Measurements from ENCODE around the gene DACT2.

Gene DACT2

DNA sequence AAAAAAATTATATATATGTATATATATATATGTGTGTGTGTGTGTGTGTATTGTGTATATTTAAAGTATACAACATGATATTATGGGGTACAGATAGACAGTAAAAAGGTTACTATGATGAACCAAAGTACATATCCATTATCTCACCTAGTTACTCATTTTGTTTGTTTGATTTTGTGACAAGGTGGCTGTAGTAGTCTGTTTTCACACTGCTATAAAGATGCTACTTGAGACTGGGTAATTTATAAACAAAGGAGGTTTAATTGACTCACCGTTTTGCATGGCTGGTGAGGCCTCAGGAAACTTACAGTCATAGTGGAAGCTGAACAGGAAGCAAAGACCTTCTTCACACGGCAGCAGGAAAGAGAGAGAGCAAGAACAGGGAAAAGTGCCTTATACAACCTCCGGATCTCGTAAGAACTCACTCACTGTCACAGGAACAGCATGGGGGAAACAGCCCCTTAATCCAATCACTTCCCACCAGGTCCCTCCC lies 30.2 kb upstream of the DACT2 start:
- no peak for DNase-seq

DNA sequence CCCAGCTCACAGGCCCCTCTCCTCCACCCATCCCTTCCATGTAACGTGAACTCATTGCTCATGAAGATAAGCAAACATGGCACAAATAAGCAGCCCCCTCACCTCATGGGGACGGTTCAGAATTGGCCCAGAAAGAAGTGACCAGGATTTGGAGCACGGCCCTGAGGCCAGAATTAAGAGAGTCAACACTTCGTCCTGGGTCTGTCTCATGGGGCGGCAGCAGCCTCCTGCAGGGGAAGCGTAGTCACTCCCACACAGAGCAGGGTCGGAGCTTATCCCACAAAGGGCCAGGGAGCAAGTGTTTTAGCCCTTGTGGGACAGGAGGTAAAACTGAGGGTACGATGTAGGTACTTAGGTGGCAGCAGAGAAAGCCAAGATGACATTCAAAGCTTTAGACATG lies 28.6 kb upstream of the DACT2 start:
- no peak for DNase-seq

DNA sequence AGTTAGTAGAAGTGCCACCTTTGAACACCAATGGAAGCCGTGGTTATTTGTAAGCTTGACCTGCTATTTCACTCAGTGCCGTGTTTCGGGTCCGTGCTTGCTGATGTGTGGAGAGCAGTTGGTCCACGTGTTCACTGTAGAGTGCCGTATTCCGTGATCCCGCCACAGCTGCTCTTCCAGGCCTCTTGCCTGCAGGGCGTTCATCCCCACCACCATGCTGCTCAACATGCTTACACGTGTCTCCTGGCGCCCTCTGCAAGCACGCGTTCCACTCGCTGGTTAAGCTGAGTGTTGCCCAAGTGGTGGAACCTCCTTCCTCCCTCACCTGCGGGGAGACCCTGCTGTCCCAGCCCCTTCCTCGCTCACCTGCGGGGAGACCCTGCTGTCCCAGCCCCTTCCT lies 28.0 kb upstream of the DACT2 start:
- DNase-seq = no peak

DNA sequence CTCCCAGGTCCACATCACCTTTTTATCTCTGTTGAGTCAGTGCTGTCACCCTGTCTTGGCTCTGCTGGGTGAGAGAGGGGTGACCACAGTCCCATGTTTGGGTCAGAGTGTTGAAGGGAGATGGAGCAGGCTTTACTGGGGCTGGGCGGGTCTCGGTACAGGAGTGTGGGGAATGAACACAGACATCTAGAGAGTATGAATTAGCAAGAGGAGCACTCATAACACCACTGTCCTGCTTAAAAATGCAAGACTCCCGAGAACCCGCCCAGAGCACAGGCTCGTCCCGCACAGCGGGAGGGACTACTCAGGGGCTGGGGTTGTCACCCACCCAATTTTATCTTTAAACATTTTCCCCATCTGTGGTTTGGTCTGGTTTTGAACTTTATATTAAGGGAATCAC lies 27.5 kb upstream of the DACT2 start:
- no peak for DNase-seq

DNA sequence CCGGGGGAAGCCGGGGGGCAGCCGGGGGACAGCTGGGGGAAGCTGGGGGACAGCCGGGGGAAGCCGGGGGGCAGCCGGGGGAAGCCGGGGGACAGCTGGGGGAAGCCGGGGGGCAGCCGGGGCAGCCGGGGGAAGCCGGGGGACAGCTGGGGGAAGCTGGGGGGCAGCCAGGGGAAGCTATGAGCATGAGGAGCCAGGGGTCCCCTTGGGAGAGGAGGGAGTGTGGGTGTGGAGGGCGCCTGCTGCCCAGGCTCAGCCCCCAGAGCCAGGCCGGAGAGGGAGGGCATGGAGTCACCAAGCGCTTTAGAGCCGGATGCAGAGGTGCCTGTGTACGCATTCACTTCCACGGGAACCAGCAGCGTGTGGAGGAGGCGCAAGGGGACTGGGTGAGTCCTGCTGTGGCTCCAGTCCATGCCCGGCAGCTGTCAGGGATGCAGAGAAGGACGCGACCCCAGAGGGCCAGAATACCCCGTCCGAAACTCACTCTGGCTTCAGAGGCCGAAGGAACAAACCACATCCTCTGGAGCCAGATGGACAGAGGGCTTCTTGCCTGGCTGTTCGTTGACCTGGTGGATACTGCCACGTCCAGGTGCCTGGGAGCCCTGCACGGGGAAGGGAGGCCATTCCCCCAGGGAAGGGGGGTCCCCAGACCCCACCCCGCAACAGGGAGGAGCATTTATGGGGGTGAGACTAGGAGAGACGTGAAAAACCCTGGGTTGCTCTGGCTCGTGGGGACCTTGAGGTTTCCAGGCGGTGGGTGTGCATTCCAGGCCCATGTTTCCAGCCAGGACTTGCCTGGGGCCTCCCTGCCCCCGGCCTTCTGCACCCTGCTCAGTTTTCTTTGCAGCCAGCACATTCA lies 26.5 kb upstream of the DACT2 start:
- no peak for DNase-seq

DNA sequence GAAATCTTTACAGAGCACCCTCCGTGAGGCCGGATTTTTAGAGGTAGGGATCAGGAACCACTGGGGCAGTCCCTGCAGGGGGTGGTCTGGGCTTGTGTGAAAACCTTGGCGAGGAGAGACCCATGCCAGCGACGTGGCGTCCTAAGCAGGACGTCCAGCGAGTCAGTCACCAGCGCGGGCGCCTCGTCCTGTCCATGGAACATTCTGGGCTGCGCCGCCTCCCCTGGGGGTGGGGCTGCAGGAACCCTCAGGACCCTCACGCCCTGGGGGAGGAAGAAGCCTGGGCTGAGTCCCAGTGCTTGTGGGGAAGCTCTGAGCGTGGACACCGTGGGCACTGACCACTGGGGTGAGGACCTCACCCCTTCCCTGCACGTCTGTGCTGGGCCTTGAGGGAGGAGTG lies 25.7 kb upstream of the DACT2 start:
- DNase-seq = no peak

DNA sequence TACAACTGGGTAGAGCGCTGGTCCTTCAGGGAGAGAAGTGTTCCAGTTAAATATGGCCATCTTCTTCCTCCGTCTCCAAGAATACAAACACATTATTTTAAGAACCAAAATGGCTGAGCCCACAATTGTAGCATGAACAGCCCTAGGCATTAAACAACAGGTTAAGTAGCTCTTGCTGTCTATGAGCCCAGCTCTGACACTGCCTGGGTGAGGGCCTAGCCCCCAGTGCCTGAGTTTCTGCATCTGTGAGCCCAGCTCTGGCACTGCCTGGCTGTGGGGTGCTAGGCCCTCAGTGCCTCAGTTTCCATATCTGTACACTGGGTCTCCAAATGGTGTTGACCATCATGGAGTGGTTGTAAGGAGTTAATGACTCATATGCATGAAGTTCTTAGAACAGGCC lies 24.8 kb upstream of the DACT2 start:
- no peak for DNase-seq

DNA sequence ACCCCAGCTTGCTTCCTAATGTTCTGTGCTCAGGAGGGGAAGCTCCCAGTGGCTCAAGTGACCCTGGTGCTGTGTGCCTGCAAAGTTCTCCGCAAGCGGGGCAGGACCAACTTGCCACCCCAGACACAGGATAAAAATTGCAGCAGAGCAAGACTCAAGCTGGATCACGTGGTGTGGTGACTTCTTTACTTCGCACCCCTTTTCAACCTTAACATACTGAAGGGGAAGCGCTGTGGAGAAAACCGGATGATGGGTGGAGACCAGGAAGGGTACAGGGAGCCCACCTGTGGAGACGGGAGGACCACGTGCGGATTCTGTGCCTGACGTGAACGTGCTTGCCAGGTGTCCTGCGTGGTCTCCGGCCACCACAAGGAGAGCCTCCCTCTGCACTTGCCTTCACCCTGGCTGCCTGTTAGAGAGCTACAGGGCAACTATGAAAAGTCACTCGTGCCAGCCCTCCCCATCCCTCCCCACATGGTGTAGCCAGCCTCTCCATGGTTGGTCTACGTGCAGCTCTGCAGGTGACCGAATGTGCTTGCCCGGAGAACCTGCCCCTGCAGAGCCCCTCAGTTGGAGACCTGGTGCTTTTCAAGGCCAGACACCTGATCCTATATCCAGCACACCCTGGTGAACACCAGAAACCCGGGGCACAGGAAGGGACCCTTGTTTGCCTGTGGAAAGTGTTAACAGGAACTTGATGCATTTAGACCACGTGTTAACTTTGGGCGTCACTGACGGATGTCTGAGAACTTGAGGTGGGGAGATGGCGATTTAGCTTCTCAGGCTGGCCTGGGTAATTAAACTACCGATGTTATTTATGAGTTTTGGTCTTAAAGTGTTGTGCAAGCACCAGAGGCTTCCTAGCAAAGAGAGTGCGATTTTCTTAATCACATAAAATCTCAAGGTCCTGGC lies 23.9 kb upstream of the DACT2 start:
- no peak for DNase-seq

DNA sequence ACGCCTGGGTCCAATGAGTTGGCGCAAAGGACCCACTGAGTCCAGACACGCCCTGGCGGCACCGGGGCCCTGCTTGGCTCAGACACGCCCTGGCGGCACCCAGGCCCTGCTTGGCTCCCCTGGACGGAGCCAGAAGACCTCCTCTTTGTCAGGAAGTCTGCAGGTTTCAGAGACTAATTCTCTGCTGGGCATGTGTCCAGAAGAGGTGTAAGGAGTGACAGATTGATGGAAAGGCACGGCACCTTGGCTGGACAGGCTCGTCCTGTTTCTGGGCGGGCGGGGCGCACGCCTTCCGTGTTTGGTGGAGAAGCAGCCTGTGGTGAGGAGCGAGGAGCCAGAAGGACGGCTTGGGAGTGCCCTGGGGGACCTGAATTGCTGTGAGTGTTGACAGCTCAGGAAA lies 23.1 kb upstream of the DACT2 start:
- DNase-seq = no peak

DNA sequence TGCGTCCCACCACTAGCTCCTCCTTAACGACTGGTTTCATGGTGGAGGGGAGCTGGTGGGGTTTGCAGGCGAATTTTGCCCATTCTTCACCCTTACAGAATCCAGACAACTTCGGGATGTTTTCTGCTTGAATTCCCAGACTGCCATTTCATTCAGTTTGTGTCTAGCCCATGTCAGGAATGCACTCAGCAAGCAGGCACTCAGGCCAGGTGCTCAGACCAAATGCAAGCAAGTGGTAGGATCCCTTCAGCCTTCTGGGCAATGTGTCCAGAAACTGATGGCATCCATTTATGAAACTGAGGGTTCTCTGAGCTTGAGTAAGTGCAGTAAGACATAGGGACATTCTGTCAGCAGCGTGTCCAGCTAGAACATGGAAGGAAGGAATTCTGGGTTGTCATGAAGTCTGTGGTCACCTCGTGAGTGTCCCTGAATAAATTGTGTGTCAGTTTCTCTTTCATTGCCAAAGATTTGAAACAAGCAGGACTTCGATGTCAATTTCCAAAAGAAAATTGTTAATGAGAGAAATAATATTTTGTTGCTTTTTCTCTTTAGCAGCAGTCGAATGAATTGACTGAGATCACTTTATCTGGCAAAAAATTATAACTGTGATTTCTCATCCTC lies 21.8 kb upstream of the DACT2 start:
- no peak for DNase-seq

DNA sequence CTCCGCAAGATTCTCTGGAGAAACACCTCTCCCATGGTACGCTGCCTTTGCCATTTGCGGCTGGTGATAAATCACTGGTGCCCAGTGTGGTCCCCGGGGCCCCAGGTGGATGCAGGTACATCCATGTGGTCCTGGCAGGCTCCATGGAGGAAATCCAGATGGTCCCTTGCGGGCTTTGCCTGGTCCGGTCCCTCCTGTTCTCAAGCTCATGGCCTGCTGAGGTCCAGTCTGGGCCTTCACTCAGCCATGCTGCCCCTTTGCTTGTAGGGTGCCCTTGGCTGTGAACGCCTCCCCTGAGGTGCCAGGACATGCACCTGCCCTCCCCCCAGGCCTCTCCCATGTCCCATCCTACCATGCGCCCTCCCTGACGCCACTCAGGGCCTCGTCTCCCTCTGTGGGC lies 21.2 kb upstream of the DACT2 start:
- no peak for DNase-seq

DNA sequence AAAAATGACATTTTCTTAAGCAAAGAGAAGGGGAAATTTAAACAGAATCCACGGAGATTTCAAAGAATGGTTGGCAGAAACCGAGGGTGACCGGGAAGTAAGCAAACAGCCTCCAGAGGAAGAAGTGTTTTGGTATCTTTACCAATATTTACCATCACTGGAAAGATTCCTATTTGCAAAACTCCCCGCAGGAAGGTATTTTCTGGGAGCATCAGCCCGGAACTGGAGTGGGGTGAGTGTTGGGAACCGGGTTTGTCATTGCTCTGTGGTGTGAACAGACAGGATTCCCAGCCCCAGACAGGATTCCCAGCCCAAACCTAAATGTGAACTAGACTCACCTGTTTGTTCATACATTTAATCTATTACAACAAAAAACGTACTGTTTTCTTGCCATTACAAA lies 19.2 kb upstream of the DACT2 start:
- no peak for DNase-seq

DNA sequence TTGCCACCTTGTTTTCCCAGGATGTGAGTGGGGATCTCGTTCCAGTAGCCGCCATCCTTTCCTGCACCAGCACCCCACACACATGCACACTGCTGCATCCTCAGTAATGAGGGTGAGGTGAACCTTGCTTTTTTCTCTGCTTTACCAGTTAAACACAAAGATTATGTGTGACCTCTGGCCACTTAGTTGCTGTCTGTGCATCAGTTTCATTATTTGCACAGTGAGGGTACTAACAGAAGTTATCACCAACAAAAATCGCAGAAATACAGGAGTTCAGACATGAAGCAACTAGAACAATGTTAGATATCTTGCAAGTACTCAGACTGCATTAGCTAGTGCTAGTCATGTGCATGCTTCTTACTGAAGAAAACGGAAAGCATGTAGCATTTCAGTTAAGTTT lies 17.4 kb upstream of the DACT2 start:
- DNase-seq = no peak

DNA sequence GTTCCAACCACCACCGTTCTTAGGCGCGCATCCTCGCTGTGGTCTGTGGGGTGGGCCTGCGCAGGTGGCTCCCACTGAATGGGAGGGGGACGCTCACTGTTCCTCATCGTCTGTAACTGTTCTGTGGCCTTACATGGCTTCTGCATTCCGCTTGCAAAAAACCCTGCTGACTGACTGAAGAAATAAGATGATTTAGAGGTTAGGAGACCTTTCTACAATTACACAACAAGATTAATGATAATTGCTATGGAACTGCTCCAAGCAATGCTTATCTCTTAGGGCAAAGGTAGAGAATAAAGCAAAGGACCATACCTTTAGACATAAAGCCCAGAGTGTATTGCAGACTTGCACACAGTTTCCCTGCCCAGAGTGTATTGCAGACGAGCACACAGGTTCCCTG lies 14.4 kb upstream of the DACT2 start:
- DNase-seq = no peak

DNA sequence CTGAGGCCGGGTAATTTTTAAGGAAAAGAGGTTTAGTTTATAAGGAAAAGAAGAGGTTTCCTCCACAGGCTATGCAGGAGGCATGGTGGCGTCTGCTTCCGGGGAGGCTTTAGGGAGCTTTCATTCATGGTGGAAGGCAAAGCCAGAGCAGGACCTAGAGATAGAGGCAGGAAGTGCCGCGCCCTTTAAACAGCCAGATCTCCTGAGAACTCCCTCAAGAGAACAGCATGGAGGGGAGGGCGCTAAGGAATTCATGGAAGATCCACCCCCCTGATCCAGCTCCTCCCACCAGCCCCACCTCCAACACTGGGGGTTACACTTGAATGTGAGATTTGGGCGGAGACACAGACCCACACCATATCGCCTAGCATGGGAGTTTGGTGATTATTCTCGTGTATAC lies 13.9 kb upstream of the DACT2 start:
- no peak for DNase-seq

DNA sequence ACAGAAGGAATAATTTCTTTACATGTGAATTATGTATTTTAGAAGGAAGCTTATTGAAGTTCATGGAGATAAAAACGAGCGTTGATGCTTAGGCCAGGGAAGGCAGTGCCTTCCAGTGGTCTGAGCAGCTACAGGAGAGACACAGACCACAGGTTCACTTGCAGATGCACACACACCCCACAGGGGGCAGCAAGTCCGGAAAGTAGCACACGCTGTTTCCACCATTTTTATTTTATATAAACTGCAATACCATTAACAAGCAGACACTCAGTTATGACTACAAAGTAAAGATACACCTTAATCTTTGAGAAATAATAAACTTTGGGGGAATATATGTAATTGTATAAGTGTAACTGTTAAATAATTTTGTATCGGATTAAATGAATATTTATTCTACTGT lies 13.5 kb upstream of the DACT2 start:
- DNase-seq = no peak

DNA sequence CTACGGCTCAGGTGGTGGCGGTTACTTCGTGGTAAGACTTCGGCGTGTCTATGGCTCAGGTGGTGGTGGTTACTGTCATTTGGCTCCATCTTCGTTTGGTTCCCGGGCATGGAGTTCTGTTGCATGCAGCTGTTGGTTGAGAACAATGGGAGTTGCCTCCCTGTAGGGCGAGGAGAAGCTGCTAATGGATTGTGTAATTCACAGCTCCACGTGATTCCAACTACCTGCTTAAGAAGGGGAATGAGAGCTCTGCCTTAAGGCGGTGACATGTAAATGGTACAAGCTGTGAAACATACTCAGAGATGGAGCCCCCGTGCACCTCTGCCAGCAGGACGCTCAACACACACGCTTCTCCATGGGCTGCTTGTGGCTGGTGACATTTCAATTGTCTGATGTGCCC lies 12.4 kb upstream of the DACT2 start:
- no peak for DNase-seq

DNA sequence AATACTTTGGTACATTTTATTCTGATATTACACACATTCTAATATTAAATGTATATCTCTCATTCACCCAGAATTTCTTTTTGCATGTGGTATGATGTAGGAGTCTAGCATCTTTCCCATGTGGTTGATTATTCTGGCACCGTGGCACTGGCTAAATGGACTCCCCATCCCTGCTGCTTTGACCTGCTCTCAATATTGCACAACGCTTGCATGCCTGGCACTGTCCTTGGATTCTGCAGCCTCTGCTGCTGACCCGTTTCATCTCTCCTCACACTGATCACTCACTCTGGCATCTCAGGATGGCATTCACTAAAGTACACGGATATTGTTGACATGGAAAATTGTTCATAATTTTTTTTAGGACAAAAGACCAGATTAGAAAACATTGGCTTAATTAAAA lies 11.5 kb upstream of the DACT2 start:
- no peak for DNase-seq

DNA sequence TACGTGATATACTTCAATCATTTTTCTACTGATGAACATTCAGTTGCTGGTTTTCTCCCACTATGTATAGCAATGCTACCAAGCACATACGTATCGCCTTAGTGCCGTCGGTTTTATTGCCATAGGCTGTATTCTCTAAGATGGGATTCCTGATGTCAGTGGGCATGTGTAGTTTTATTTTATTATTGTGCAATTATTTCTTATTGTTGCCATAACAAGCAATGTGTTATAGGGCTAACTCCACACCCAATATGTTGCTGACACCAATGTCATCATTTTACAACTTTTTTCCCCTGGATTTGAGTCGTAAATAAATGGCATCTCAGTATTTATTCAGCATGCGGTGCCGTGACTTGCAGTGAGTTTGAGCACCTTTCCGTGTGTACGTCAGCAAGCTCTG lies 10.8 kb upstream of the DACT2 start:
- DNase-seq = no peak

DNA sequence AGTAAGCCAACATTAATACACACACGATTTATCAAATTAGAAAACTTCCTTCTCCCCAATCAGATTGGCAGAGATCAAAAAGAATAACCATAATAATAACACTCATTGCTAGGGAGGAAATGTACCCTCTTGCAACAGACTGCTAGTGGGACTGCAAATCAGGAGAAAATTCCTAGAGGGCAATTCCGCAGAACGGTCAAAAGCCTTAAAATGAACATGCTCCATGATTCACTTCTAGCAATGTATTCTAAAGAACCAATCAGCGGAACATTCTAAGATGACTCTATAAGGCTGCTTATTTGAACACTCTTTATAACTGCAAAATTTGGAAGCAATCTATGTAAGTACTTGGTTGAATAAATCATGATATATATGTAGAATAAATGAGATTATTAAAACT lies 8.5 kb upstream of the DACT2 start:
- no peak for DNase-seq

DNA sequence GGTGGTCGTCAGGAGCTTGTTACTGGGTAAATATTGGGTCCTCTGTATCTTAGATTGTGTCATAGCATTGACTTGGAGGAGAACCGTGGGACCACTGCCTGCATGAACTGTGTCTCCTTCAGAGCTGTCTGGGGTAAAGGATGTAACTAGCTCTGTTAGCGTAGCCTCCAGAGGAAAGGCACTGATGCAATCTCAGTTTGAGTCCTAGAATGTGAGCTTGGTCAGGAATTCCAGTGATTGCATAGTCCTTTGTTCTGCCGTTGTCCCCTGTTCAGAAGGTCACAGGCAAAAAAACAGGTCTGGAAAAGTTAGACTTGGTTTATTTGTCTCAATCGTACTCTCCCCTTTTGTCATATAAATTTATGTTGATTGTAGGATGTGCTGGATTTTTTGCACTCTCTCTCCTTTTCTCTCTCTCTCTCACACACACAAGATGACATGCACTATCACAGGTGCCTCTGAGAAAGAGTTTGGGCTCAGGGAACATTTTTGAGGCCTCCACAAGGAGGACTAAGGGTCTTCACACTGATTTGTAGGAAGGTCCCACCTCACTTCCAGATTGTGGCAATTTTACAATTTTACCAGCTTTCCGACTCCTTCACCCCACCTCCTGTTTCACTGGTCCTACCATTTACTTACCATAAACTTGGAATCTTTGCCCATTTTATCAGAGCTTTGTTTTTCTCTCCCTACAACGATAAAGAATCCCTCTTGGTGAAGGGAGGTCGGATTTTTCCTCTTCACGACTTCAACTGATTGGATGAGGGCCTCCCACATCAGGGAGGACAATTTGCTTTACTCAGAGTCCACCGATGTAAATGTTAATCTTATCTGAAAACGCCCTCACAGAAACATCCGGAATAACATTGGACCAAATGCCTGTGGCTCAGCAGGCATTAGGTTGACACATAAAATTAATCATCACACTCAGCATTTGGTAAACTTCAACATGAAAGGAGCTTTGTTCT lies 7.0 kb upstream of the DACT2 start:
- DNase-seq = no peak

DNA sequence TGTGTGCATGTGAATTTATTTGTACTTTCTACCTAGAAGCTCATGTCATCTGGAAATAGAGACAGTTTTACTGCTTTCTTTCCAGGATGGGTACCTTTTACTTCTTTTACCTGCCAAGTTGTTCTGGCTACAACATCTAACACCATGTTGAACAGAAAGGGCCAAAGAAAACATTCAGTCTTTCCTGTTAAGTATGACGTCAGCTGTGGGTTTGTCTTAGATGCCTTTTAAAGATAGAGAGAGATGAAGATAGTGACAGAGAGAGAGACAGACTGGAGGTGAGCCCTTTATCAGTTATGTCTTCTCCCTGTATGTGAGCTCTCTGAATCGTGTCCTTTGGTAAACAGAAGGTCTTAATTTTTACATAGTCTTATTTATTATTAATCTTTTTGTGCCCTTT lies 3.4 kb upstream of the DACT2 start:
- no peak for DNase-seq
